HG03280 (cell line): ENCODE data around the gene ZNF358.

Experiments
- ATAC-seq: cut with Tn5 transposase; IDR thresholded peaks from one replicate; pipeline ENCODE4 v1.9.1; 2021; ENCODE audit warnings: mild to moderate bottlenecking, moderate library complexity; ENCODE audit not compliant: unreplicated experiment

ZNF358 gene

DNA sequence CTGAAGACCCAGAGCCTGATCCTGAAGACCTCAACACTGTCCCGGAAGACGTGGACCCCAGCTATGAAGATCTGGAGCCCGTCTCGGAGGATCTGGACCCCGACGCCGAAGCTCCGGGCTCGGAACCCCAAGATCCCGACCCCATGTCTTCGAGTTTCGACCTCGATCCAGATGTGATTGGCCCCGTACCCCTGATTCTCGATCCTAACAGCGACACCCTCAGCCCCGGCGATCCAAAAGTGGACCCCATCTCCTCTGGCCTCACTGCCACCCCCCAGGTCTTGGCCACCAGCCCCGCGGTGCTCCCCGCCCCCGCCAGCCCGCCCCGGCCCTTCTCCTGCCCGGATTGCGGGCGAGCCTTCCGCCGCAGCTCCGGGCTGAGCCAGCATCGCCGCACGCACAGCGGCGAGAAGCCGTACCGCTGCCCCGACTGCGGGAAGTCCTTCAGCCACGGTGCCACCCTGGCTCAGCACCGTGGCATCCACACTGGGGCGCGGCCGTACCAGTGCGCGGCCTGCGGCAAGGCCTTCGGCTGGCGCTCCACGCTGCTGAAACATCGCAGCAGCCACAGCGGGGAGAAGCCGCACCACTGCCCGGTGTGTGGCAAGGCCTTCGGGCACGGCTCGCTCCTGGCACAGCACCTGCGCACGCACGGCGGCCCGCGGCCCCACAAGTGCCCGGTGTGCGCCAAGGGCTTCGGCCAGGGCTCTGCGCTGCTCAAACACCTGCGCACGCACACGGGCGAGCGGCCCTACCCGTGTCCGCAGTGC is 3.6 kb downstream of the ZNF358 start:
- ATAC-seq = no peak

DNA sequence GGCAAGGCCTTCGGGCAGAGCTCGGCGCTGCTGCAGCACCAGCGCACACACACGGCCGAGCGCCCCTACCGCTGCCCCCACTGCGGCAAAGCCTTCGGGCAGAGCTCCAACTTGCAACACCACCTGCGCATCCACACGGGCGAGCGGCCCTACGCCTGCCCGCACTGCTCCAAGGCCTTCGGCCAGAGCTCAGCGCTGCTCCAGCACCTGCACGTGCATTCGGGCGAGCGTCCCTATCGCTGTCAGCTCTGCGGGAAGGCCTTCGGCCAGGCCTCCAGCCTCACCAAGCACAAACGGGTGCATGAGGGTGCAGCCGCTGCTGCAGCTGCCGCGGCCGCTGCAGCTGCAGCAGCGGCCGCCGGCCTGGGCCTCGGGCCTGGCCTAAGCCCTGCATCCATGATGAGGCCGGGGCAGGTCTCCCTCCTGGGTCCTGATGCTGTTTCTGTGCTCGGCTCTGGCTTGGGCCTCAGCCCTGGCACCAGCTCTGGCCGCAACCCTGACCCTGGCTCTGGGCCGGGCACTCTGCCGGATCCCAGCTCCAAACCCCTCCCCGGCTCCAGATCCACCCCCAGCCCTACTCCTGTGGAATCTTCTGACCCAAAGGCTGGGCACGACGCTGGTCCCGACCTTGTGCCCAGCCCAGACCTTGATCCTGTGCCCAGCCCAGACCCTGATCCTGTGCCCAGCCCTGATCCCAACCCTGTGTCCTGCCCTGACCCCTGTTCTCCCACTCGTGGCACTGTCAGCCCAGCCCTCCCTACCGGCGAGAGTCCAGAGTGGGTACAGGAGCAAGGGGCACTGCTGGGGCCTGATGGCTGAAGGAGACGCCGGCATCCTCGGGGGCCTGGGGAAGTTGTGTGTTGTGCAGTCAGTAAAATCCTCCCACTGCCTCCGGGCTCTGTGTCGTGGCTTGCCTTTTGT is 4.5 kb downstream of the ZNF358 start:
- no peak for ATAC-seq

DNA sequence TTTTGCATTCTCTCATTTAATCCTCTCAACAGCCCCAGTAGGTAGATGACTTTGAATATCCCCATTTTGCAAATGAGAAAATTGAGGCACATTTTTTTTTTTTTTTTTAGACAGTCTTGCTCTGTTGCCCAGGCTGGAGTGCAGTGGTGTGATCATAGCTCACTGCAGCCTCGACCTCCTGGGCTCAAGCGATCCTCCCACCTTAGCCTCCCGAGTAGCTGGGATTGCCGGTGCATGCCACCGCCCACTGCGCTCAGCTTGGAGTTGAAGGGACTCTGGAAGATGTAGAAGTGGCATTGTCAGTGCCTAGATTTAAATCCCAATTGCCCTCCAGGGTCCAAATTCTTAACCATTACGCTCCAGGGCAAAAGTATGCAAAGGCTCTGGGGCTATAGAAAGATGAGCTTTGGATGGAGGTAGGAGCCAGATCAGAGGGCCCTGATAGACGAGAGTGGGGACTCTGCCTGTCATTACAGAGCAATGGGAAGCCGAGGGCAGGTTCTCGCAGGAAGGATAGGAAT is 5.7 kb downstream of the ZNF358 start:
- ATAC-seq = no peak

DNA sequence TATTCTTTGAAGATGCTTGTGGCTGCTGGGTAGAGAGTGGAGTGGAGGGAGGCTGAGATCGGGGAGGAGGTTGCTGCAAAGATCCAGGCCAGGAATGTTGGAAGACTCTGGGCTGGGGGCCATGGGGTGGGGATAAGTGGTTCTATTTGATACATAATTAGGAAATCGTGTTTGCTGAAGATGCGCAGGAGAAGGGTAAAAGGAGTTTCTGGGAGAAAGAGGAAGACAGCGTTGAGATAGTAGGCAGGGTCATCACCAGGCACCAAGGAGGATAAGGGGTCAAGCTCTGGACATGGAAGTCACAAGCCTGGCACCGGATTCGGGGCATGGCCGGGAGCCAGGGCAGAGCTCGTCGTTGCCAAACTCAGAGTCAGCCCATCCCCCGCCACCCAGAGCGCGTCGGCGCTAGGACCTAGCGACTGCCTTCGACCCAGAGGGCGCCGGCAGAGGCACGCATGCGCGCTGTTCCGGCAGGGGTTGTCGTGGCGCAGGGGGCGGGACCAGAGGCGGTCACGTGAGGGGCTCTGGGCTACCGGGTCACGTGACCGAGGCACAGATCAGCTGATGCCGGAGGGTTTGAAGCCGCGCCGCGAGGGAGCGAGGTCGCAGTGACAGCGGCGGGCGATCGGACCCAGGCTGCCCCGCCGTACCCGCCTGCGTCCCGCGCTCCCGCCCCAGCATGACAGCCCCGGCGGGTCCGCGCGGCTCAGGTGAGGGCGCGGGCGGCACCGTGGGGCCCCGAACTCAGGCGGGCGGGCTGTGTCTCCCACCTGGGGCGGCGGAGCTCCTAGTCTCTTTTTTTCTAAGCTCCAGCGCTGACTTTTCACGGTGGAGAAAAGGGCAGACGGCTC is 6.4 kb downstream of the ZNF358 start, which contains the start of gene MCOLN1:
MCOLN1 (plus strand) TSS at position 553 of the 851 bp plus-strand sequence; CDS start at position 680, 127 bp downstream.
- peak; percentile 87 for ATAC-seq

DNA sequence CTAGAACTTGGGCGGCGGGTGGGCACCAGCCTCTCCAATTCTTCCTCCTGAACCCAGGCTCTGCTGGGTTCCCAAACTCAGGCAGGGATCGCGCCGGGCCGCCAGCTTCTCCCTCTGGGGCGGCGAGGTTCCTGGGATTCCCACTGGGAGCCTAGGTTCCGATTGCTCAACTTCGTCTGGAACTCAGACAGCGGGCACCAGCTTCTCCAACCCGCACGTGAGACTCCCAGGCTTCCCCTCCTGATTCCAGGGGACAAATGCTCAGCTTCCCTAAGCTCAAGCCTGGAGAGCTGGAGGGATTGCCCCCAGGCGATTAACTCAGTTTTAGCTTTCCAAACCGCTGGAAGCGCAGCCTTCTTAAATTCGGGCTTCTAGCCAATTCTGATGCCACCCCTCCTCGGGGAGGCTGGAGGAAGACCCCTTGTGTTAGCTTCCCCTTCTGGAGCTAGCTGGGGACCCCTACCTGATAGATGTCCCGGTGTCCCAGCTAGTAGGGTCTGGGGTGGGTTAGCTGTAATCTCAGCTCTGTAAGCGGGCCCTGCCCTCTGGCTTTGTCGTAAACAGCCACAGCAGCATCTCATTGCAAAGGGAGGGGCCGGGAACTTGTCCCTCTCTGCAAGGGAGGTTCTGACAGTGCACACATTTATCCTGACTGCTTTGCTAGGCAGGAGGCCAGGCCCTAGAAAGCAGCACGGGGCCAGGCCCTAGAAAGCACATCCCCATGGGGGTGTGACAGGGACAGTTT is 7.2 kb downstream of the ZNF358 start:
- ATAC-seq = peak; percentile 7

DNA sequence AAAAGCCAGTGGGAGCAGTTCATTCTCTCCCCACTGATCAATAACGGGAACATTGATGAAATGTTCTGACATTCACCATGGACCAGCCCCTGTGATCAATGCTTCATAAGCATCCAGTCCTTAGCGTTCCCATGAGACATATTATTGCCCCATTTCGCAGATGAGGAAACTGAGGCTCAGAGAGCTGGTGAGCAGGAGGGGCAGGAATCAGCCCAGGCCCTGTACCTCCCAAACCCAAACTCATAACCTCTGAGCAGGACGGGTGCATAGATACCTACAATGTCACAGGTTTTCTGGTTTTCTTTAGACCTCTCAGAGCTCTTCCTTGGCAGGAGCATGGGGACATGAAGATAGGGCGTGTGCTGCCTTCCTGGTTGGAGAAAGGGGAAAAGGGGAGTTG is 8.6 kb downstream of the ZNF358 start:
- no peak for ATAC-seq

DNA sequence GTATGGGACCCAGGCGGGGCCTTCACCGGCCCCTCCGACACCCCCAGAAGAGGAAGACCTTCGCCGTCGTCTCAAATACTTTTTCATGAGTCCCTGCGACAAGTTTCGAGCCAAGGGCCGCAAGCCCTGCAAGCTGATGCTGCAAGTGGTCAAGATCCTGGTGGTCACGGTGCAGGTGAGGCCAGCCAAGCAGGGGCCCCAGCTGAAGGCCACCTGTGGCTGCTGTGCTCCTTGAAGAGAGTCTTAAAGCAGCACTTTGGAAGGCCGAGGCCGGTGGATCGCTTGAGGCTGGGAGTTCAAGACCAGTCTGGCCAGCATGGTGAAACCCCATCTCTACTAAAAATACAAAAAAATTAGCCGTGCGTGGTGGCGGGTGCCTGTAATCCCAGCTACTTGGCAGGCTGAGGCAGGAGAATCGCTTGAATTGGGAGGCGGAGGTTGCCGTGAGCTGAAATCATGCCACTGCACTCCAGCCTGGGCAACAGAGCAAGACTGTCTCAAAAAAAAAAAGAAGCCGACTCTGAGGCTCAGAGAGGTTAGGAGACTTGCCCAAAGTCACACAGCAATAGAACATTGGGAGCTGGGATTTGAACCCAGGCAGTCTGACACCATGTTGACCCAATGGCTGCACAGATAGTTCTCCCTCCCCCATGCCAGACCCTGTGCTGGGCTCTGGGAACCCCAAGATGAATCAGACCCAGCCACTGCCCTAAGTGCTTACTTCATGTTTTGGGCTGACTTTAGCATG is 9.3 kb downstream of the ZNF358 start:
- ATAC-seq = no peak

DNA sequence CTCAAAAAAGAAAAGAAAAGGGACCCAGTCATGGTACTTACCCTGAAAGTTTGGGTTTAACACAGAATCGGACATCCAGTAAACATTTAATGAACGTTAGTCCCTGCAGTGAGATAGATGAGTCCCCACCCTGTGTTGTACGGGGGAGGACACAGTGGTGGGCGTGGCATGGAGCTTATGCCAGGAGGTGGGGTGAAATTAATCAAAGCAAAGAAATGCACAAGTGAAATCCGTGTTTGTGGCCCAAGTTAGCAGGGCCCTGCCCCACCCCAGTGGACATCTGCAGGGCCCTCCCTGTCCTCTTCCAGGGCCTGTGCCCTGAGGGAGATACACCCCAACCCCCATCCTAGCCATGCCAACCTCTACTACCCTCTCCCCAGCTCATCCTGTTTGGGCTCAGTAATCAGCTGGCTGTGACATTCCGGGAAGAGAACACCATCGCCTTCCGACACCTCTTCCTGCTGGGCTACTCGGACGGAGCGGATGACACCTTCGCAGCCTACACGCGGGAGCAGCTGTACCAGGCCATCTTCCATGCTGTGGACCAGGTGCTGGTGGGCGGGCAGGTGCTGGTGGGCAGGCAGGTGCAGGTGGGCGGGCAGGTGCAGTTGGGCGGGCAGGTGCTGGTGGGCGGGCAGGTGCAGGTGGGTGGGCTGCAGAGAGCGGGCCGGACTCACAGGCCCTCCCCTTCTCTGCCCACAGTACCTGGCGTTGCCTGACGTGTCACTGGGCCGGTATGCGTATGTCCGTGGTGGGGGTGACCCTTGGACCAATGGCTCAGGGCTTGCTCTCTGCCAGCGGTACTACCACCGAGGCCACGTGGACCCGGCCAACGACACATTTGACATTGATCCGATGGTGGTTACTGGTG is 10.4 kb downstream of the ZNF358 start:
- ATAC-seq = no peak

DNA sequence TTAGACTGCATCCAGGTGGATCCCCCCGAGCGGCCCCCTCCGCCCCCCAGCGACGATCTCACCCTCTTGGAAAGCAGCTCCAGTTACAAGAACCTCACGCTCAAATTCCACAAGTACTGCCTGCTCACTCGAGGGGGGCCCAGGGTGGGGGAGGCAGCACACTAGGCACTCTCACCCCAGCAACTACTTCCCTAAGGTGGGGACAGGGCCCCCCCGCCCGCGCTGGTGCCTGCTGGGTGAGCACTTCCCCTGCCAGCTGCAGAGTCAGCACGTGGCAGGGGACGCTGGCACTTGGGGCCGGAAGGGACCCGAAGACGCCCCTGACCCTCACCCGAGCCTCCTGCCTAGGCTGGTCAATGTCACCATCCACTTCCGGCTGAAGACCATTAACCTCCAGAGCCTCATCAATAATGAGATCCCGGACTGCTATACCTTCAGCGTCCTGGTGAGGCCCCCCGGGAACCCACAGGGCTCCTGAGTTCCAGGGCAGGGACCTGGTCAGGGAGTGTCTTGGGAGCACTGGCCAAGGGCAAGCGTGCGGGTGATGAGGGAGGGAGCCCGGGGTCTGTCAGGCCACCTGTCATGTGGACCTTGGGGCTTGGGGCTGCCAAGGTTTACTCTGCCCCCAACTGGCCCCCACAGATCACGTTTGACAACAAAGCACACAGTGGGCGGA is 11.8 kb downstream of the ZNF358 start:
- no peak for ATAC-seq

DNA sequence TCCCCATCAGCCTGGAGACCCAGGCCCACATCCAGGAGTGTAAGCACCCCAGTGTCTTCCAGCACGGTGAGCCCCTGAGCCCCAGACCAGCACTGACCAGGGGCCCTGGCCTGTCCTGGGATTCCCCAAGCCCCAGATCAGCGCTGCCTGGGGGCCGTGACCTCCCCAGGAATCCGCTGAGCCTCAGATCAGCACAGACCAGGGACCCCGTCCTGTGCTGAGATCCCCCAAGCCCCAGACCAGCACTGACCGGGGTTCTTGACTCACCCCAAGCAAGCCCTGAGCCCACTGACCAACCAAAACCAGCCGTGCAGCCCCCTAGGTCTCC is 12.3 kb downstream of the ZNF358 start:
- no peak for ATAC-seq

DNA sequence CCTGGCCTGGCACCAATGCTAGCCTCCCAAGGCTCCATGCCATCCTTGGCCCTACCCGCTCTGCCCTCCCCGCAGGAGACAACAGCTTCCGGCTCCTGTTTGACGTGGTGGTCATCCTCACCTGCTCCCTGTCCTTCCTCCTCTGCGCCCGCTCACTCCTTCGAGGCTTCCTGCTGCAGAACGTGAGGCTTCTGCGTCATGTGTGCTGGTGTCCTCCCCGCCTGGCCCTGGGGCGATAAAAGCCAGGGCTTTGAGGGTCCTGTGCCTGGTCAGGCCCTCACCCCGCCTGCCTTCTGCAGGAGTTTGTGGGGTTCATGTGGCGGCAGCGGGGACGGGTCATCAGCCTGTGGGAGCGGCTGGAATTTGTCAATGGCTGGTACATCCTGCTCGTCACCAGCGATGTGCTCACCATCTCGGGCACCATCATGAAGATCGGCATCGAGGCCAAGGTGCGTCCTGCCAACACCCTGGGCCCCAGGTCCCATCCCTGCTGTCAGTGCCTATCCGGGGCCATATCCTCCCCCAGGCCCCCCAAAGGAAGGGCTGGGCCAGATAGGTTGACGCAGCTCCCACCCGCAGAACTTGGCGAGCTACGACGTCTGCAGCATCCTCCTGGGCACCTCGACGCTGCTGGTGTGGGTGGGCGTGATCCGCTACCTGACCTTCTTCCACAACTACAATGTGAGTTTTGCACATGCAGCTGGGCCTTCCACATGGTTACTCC is 12.8 kb downstream of the ZNF358 start:
- no peak for ATAC-seq

DNA sequence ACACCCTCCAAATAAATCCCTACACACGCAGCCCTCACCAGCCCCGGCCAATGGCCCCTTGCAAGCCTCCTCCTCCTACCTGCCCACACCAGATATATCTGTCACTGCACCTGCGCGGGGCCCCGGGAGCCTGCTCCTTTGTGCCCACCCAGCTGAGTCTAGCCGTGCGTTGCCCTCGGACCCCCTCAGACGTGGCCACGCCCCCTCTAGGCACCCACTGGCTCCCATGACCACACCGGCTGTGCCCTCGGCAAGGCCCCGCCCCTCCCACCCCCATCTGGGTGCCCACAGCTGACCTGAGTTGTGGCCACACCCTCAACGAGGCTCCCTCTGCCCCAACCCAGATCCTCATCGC is 13.3 kb downstream of the ZNF358 start:
- no peak for ATAC-seq

DNA sequence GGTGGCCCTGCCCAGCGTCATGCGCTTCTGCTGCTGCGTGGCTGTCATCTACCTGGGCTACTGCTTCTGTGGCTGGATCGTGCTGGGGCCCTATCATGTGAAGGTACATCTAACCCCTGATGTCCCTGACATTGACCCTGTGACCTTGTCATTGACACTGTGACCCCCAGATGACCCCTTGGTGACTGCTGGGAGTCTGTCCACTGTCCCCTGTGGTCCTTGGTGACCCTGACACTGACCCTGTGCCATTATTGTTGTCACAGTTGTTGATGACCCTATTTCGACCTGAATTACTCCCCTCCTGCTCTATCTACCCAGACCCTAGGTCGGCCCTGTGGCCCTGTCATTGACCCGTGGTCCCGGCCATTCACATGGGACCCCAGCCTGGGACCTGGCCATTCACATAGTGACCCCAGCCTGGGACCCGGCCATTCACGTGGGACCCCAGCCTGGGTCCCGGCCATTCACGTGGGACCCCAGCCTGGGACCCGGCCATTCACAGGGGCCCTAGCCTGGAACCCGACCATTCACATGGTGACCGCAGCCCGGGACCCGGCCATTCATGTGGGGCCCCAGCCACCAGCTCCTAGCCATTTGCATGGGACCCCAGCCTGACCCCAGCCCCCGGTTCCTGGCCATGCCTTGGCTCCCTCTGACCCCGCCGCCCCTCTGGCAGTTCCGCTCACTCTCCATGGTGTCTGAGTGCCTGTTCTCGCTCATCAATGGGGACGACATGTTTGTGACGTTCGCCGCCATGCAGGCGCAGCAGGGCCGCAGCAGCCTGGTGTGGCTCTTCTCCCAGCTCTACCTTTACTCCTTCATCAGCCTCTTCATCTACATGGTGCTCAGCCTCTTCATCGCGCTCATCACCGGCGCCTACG is 13.9 kb downstream of the ZNF358 start:
- no peak for ATAC-seq

DNA sequence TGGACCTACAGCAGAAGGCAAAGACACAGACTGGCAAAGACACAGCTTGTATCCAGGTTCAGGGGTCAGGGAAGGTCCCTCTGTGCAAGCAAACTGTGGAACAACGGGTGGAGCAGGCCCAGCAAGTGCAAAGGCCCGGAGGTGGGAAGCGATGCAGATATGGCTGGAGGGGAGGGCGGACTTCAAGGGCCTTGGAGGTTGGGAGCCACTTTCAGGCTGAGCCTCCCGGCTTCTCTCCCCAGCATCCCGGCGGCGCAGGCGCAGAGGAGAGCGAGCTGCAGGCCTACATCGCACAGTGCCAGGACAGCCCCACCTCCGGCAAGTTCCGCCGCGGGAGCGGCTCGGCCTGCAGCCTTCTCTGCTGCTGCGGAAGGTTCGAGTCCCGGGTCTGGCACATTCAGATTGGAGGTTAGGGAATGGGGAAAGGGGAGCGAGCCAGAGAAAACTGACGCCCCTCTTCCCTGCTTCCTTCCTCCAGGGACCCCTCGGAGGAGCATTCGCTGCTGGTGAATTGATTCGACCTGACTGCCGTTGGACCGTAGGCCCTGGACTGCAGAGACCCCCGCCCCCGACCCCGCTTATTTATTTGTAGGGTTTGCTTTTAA is 17.5 kb downstream of the ZNF358 start:
- ATAC-seq = no peak

DNA sequence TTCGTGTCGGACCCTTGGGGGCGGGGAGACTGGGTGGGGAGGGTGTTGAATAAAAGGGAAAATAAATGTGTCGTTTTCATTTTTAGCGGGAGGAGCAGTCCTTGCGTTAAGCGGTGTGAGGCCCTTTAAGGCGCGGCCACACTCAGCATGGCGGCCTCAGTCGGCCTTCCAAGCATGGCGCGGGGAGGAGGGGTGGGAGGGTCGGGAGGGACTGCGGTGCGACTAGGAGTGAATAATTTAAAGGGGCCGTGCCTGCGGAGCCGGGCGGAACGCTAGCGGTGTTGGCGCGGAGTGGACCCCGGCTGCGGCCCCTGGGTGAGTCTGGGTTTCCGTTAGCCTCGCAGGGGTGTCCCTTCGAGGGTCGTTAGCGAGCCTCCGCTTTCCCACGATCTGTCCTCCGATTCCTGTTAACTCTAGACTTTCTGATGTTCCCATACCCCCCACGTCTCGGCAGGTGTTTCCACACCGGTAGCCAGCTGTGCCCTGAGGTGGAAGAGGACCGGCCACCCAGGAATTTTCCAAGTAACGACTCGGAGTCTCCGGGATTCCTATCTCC is 18.1 kb downstream of the ZNF358 start:
- ATAC-seq = peak; percentile 32
